GM12878 (cell line): ENCODE measurements around the gene SLC26A1. TPM values are rescaled to one million over a fixed set of nuclear protein-coding genes. Genes with fewer than 3 reads are reported as not detected.

Experiments
- ATAC-seq: fragments of 200-7000 bp; cut with Tn5 transposase; 3 replicates; pipeline ENCODE4 v1.9.1; 2020; ENCODE audit warnings: mild to moderate bottlenecking, moderate library complexity
- BruUV-seq: library from RNA; stranded (reverse); fragments of 400-500 nt; replicated peaks from 2 replicates; lab custom pipeline; 2021; lab: Mats Ljungman, UMichigan
- CTCF ChIA-PET: fragments of 300-600 bp; sonication (Branson Sonifier 250); formaldehyde crosslinking; extraction: SDS; loops from one replicate; lab custom pipeline; 2021; ENCODE audit warnings: inconsistent platforms; lab: Yijun Ruan, JAX
- POLR2A ChIA-PET: fragments of 350-600 bp; formaldehyde crosslinking; extraction: SDS; loops from one replicate; lab custom pipeline; 2021; ENCODE audit warnings: inconsistent platforms; lab: Charles Lee
- RAD21 ChIA-PET: fragments of 300-600 bp; sonication (Branson Sonifier 250); formaldehyde crosslinking; loops from one replicate; lab custom pipeline; 2023; ENCODE audit warnings: antibody characterized with exemption; ENCODE audit not compliant: unreplicated experiment; lab: Charles Lee
- SMC1A ChIA-PET: fragments of 300-600 bp; sonication (Branson Sonifier 250); formaldehyde crosslinking; loops from one replicate; lab custom pipeline; 2023; ENCODE audit not compliant: unreplicated experiment, uncharacterized antibody; lab: Charles Lee
- DNase-seq: peaks from one replicate; pipeline ENCODE4 v3.0.0-alpha.2; 2011; ENCODE audit warnings: low read depth, low spot score
- FAIRE-seq: peaks from 3 replicates; lab custom pipeline; 2011; peaks lifted over from hg19 to GRCh38; lab: Jason Lieb, UNC
- H2AFZ ChIP-seq: 2 replicates; pipeline ENCODE4 v1.6.0; 2011; ENCODE audit warnings: low read depth, low read length, control low read depth; ENCODE audit not compliant: control insufficient read depth
- H3K27ac ChIP-seq: 2 replicates; pipeline ENCODE4 v1.5.1; 2011; ENCODE audit warnings: control low read depth; ENCODE audit not compliant: control insufficient read depth, insufficient read depth
- H3K27me3 ChIP-seq, 2 experiments: replicated peaks in 1 of 2; 2 replicates each; pipeline versions ENCODE4 v1.6.0 to v1.6.1; 2011; ENCODE audit warnings: low read length in 1 of 2; ENCODE audit not compliant: control insufficient read depth in 2 of 2, insufficient read depth in 2 of 2
- H3K36me3 ChIP-seq, 2 experiments: 2 replicates each; pipeline ENCODE4 v1.5.1; 2011; ENCODE audit warnings: low read length in 1 of 2; ENCODE audit not compliant: control insufficient read depth in 2 of 2, insufficient read depth in 2 of 2
- H3K4me1 ChIP-seq: 2 replicates; pipeline ENCODE4 v1.6.1; 2011; ENCODE audit warnings: mild to moderate bottlenecking, low read length, moderate library complexity, mixed read lengths; ENCODE audit not compliant: control insufficient read depth, insufficient read depth
- H3K4me2 ChIP-seq: 2 replicates; pipeline ENCODE4 v1.6.0; 2011; ENCODE audit warnings: control low read depth; ENCODE audit not compliant: control insufficient read depth, insufficient read depth
- H3K4me3 ChIP-seq: fragments of 200-600 bp; sonication (generic); 2 replicates; pipeline ENCODE4 v1.5.1; 2016
- H3K79me2 ChIP-seq: 2 replicates; pipeline ENCODE4 v1.6.0; 2011; ENCODE audit warnings: low read length; ENCODE audit not compliant: control insufficient read depth, insufficient read depth
- H3K9ac ChIP-seq: 2 replicates; pipeline ENCODE4 v1.8.0; 2011; ENCODE audit warnings: low read length, control low read depth, mixed read lengths; ENCODE audit not compliant: control insufficient read depth, insufficient read depth
- H3K9me3 ChIP-seq: replicated peaks from 3 replicates; pipeline ENCODE4 v1.5.1; 2011; ENCODE audit warnings: mild to moderate bottlenecking, low read length; ENCODE audit not compliant: control insufficient read depth, insufficient read depth
- H4K20me1 ChIP-seq: 2 replicates; pipeline ENCODE4 v1.6.0; 2011; ENCODE audit not compliant: control insufficient read depth, insufficient read depth
- ATF7 ChIP-seq: fragments of 450-650 bp; IDR thresholded peaks from 2 replicates; pipeline ENCODE4 v1.6.1; 2016; ENCODE audit warnings: low read depth, mild to moderate bottlenecking
- BHLHE40 ChIP-seq, 2 experiments: fragments of 450-650 bp in 1 of 2; IDR thresholded peaks; 2 replicates each; pipeline ENCODE4 v1.6.1; 2011 to 2017; ENCODE audit warnings: low read depth in 2 of 2, borderline replicate concordance in 1 of 2, improper control_type of control experiment in 1 of 2, low read length in 1 of 2, mild to moderate bottlenecking in 1 of 2
- CBX5 ChIP-seq: sonication (generic); IDR thresholded peaks from 2 replicates; pipeline ENCODE4 v1.6.1; 2016; ENCODE audit warnings: low read depth, moderate library complexity, mild to moderate bottlenecking, inconsistent platforms
- DPF2 ChIP-seq: fragments of 450-650 bp; IDR thresholded peaks from 2 replicates; pipeline ENCODE4 v1.6.1; 2017; ENCODE audit warnings: mild to moderate bottlenecking
- PAX8 ChIP-seq: fragments of 450-650 bp; IDR thresholded peaks from 2 replicates; pipeline ENCODE4 v1.6.1; 2017; ENCODE audit warnings: mild to moderate bottlenecking, moderate library complexity
- POU2F2 ChIP-seq: IDR thresholded peaks from 3 replicates; pipeline ENCODE4 v1.6.1; 2011; ENCODE audit warnings: low read depth, mild to moderate bottlenecking, low read length, borderline replicate concordance
- SMAD1 ChIP-seq: fragments of 450-650 bp; IDR thresholded peaks from 2 replicates; pipeline ENCODE4 v1.6.1; 2018; ENCODE audit warnings: mild to moderate bottlenecking, low read depth; ENCODE audit not compliant: partially characterized antibody
- SMC3 ChIP-seq: IDR thresholded peaks from 2 replicates; pipeline ENCODE4 v1.6.1; 2011; ENCODE audit warnings: low read length, improper control_type of control experiment, borderline replicate concordance
- STAT1 ChIP-seq: fragments of 450-650 bp; conservative IDR thresholded peaks from 2 replicates; pipeline ENCODE4 v1.6.1; 2014; ENCODE audit warnings: antibody characterized with exemption, mild to moderate bottlenecking
- STAT3 ChIP-seq: IDR thresholded peaks from 2 replicates; pipeline ENCODE4 v1.6.1; 2011; ENCODE audit warnings: low read depth, low read length, improper control_type of control experiment
- ZBTB4 ChIP-seq: fragments of 450-650 bp; formaldehyde crosslinking; IDR thresholded peaks from 2 replicates; pipeline ENCODE4 v1.4.0; 2022; ENCODE audit warnings: mild to moderate bottlenecking, moderate library complexity
- WGBS: methylation state at CpG from one replicate; pipeline ENCODE4 v1.1.6; 2016; ENCODE audit warnings: low lambda C conversion rate; ENCODE audit not compliant: insufficient replicate concordance, insufficient coverage; ENCODE audit errors: missing lambda C conversion rate; 5-methylcytosine and 5-hydroxymethylcytosine counted together
- in situ Hi-C: fragments of 300-500 bp; cut with MboI; formaldehyde crosslinking; loops from 9 replicates; pipeline ENCODE4 v1.14.3; 2018; ENCODE audit warnings: mixed read lengths
- intact Hi-C: fragments of 100-400 bp; cut with micrococcal nuclease; formaldehyde crosslinking; loops from one replicate; pipeline ENCODE4 v1.14.2; 2022; ENCODE audit not compliant: unreplicated experiment
- polyA plus RNA-seq, 11 experiments: library from polyadenylated mRNA; depleted of rRNA in 4 of 11; unstranded in 6 of 11; stranded (reverse) in 5 of 11; fragments of >200 nt; fragmentation: Nextera tagmentation in 4 of 11; fragmentation: Illumina TruSeq in 1 of 11; extraction: Ambion mirVana in 4 of 11; extraction: Trizol in 1 of 11; gene quantifications; 1 replicate in 1 of 11; 2 replicates in 10 of 11; pipeline versions ENCODE4 v1.2.1 to v1.2.3, GENCODE V29; 2011 to 2016; ENCODE audit warnings: inconsistent platforms in 2 of 11, missing spikeins in 2 of 11, low read depth in 1 of 11
- total RNA-seq, 4 experiments: library from RNA; depleted of rRNA in 3 of 4; stranded (reverse); fragments of >200 nt in 3 of 4; fragmentation: Illumina TruSeq in 1 of 4; extraction: Trizol in 1 of 4; gene quantifications; 2 replicates each; pipeline versions ENCODE4 v1.2.1 to v1.2.3, GENCODE V29; 2013 to 2021
- TF ChIP-seq, protein P1 (sequence below): IDR thresholded peaks from 2 replicates; pipeline ENCODE4 v1.6.1; 2012; ENCODE audit warnings: low read depth, low read length, improper control_type of control experiment

SLC26A1 gene
- total and polyA plus RNA-seq, 10 of the 15 experiments (the other 5 are each of a cell fraction or from before 2014, with no cell fraction given) = 0.05 to 0.96 (median 0.28) TPM; not detected in 5

GRCh38 chr4:949656-950055, 43.5 kb downstream of the SLC26A1 start:
- ChIA-PET SMC1A (no interaction called here), CTCF (no interaction called here), POLR2A (interaction anchor here (1.5 kb wide), 1 partner anchor 14 kb away, joined by 3 read pairs; no protein-coding TSS in a partner anchor), RAD21 (no interaction called here)
- Histone ChIP-seq H3K79me2 (no peaks in the 10 kb centered on the region), H3K4me2 (no peak overlapping the region), H3K9me3 (no peaks in the 10 kb centered on the region), H3K9ac (no peak overlapping the region), H3K36me3 (no peaks in the 10 kb centered on the region), H3K27ac (no peak overlapping the region), H3K4me1 (no peaks in the 10 kb centered on the region), H3K4me3 (no peak overlapping the region), H4K20me1 (no peaks in the 10 kb centered on the region), H2AFZ (no peak overlapping the region), H3K27me3 (no peaks in the 10 kb centered on the region)
- DNase-seq = no peak
- no TSS peak for BruUV-seq
- no peak for ATAC-seq
- FAIRE-seq = no peak
- WGBS = 87% methylated on average over 20 of the region's 20 CpGs
- in situ Hi-C loops = no loop called here
- intact Hi-C loops = no loop called here
- TF ChIP-seq SMC3 = no peak
- no peak for TF ChIP-seq PAX8
- TF ChIP-seq STAT3 = no peak
- TF ChIP-seq ATF7 = no peak
- TF ChIP-seq SMAD1 = no peak
- no peak for TF ChIP-seq ZBTB4 (CRISPR knock-in tag)
- TF ChIP-seq POU2F2 = no peak
- no peak for TF ChIP-seq DPF2
- TF ChIP-seq CBX5 = no peak
- TF ChIP-seq STAT1 = no peak
- TF ChIP-seq, protein P1, sequence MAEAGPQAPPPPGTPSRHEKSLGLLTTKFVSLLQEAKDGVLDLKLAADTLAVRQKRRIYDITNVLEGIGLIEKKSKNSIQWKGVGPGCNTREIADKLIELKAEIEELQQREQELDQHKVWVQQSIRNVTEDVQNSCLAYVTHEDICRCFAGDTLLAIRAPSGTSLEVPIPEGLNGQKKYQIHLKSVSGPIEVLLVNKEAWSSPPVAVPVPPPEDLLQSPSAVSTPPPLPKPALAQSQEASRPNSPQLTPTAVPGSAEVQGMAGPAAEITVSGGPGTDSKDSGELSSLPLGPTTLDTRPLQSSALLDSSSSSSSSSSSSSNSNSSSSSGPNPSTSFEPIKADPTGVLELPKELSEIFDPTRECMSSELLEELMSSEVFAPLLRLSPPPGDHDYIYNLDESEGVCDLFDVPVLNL = no peak
- no peak for TF ChIP-seq BHLHE40 (IDR thresholded peaks at IDR 0.05; ENCODE audit: borderline replicate concordance in 1 of 2, low read depth in 2 of 2, low read length in 1 of 2)
